NK-92 treated with Interleukin-12 subunit alpha and Interleukin-12 subunit beta, amount 100 ng/mL, for 24 hours (cell line): ENCODE data around the gene ACTR3C.

ENCODE experiments used
- DNase-seq: peaks from one replicate; lab custom pipeline; 2025; lab: John Stamatoyannopoulos, UW

ACTR3C gene

DNA sequence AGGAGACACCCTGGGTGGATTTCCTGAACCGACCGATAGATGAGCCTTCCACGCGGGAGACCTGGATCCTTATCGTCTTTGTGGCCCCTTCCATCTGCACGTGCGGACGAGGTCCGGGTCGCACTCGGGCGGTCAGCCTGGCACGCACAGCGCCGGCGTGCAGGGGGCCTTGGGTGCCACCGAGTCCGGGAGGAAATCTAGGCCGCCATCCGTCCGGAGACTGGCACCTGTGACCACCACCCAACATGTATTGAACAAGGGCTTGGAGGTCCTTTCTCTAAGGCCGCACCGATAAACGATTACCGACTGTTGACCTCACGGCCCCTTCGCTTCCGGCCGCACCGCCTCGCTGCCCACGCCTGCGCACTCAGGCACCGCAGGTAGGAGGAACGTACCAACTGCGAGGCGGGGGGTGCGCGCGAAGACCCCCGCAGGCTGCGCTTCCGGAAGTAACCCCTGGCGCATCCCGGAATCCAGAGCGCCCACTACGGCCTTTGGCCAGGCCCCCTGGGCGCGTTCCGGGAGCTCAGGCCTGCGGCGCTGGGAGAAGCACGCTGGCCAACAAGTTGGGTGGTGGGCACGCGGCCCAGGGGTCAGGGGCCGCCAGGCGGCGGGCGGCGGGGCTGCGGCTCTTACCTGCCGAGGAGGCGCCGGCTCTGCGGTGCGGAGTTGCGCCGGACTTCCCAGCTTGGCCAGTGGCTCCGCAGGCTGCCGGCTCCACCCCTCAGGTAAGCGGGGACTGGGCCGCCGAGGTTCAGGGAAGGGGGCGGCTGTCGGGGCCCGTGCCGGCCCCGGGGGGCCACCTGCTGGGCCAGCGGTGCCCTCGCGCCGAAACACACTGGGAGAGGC lies at the start of gene ACTR3C, which contains the start of gene LRRC61:
TSS of gene ACTR3C (minus strand) at position 713 of the 849 bp plus-strand sequence. CDS start 28,249 bp downstream, outside the sequence.
TSS of gene LRRC61 (plus strand) at position 523 of the 849 bp plus-strand sequence. CDS start 13,507 bp downstream, outside the sequence.
- DNase-seq, result no peak

- DNase-seq, result no peak
Measured at GRCh38 chr7:150372271-150373048, 49.1 kb upstream of the ACTR3C start.

DNA sequence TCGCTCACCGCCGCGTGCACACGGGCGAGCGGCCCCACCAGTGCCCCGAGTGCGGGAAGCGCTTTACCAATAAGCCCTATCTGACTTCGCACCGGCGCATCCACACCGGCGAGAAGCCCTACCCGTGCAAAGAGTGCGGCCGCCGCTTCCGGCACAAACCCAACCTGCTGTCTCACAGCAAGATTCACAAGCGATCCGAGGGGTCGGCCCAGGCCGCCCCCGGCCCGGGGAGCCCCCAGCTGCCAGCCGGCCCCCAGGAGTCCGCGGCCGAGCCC lies 48.6 kb upstream of the ACTR3C start:
- no peak for DNase-seq

DNA sequence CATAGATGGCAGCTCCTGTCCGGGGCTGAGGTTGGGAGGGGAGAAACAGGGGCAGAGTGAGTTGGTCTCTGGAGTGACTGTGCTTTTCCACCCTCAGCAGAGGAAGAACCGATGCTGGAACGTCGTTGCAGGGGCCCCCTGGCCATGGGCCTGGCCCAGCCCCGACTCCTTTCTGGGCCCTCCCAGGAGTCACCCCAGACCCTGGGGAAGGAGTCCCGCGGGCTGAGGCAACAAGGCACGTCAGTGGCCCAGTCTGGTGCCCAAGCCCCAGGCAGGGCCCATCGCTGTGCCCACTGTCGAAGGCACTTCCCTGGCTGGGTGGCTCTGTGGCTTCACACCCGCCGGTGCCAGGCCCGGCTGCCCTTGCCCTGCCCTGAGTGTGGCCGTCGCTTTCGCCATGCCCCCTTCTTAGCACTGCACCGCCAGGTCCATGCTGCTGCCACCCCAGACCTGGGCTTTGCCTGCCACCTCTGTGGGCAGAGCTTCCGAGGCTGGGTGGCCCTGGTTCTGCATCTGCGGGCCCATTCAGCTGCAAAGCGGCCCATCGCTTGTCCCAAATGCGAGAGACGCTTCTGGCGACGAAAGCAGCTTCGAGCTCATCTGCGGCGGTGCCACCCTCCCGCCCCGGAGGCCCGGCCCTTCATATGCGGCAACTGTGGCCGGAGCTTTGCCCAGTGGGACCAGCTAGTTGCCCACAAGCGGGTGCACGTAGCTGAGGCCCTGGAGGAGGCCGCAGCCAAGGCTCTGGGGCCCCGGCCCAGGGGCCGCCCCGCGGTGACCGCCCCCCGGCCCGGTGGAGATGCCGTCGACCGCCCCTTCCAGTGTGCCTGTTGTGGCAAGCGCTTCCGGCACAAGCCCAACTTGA lies 48.0 kb upstream of the ACTR3C start:
- no peak for DNase-seq

DNA sequence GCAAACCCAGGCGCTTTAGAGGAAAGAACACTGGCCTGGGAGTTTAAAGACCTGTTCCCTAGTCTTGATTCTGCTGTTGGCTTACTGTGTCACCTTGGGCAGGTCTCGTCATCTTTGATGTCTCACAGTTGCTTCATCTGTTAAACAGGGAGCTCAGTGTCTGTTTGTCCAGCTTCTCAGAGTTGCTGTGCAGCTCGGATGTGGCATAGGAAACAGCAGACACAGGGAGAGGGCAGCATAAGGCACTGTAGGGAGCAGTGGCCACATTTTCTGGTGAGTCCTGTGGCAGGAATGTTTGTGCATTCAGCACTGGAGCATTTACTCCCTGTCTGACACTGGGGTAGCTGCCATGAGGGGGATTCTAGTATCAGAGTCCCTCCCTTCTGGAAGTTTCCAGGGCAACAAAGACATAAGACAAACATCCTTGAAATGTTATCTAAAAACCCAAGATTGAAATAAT lies 47.3 kb upstream of the ACTR3C start:
- DNase-seq, result no peak

- no peak for DNase-seq
Measured at GRCh38 chr7:150369748-150370501, 46.6 kb upstream of the ACTR3C start.

GRCh38 chr7:150368884-150369747 lies 45.8 kb upstream of the ACTR3C start:
- DNase-seq, result peak; percentile 65

GRCh38 chr7:150368096-150368883 lies 44.9 kb upstream of the ACTR3C start, which contains the start of gene REPIN1:
REPIN1 (plus strand) TSS chr7:150368822; CDS start chr7:150369712, 890 bp downstream.
- DNase-seq, result peak; percentile 82

DNA sequence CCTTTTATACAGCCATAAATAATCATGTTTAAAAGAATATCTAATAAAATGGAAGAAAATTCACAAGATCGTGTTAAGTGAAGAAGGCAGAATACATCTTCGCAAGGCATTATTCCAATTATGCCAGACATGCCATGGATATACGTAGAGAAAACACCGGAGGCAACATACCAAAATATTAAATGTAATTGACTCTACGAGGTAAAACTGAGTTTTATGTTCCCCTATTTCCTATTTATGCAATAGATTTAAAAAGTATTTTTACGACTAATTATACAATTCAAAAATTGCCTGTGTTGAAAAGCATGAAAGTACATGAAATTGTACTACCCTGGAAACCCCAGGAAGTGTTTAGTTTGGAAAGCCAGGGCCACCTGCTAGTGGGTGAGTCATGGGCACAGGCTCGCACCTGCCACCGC lies 44.3 kb upstream of the ACTR3C start:
- DNase-seq, result no peak

DNA sequence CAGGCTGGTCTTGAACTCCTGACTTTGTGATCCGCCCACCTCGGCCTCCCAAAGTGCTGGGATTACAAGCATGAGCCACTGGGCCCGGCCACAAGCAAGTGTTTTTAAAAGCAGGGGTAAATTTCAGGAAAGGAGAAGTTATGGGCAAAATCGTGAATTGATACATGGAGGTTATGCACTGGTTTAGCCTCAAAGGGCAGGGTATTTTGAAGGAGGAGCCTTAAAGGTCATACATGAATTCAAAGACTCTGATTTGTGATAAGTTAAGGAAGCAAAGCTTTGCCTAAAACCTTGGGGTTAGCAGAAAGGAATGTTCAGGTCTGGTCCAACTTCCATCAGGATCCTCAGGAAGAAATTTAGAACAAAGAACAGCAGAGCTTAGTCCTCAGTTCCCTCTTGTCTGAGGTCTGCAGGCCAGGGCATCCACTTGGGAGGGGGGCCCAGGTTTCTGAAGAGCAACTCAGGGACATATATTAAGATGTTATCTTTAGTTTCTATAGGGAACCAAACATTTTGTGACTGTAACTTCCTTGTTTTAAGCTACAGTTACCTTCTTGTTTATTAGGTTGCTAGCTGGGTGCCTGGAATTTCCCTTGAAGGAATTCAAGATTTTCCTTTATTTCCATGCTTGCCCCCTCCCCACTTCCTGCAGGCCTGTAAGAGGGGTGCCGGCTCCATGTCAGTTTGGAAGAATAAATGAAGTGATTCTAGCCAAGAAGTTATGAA lies 42.5 kb upstream of the ACTR3C start:
- no peak for DNase-seq

GRCh38 chr7:150365194-150365593 lies 41.8 kb upstream of the ACTR3C start:
- no peak for DNase-seq

GRCh38 chr7:150363872-150364271 lies 40.5 kb upstream of the ACTR3C start:
- DNase-seq, result no peak

DNA sequence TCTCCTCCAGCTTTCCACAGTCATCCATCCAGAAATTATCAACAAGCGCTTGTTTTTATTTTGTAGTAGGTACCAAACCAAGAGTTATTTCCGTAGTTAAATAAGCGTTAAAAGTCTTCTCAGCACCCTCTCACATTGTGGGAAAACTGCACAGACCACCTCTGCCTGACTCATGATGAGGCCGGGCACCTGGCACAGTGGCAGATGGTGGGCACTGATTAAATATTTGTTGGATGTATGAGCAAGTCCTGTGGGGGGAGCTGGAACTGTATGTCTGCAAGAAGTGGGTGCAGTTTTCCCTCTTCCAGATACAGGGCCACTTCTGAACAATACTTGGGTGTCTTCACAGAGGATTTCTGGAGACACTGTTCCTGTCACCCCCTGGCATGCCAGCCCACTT lies 40.0 kb upstream of the ACTR3C start:
- no peak for DNase-seq

DNA sequence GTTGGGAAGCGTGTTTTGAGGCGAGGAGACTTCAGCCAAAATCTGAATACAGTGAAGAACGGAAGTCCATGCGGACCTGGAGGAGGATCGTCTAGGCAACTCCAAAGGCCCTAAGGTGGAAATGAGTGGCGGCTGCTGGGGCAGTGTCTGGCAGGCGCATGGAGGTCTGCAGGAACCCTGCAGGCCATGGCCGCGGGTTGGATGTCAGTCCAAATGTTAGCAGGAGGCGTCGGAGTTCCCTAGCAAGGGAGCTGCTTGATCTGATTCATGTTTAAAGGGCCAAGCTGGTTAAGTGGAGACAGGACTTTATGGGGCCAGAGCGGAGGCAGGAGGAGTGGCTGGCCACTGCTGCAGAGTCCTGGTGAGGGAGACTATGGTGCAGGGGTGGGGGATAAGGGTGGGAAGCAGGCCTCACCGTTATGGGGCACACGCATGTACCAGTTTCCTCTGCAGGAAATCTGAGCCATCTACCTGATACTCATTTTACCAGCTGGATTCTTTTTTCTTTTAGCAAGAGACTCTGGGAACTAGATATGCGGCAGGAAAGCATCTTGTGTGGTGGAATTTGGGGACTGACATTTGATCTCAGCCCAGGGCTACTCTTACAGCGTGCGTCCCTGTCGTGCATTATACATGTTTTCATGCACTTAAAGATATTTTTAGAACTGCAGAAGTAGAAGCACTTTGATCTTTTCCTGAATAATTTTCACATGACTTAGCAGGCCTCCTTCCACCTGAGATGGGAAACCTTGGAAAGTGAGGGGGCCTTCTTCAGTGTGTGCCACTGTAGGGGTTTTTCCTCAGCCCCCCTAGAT lies 38.7 kb upstream of the ACTR3C start:
- no peak for DNase-seq

DNA sequence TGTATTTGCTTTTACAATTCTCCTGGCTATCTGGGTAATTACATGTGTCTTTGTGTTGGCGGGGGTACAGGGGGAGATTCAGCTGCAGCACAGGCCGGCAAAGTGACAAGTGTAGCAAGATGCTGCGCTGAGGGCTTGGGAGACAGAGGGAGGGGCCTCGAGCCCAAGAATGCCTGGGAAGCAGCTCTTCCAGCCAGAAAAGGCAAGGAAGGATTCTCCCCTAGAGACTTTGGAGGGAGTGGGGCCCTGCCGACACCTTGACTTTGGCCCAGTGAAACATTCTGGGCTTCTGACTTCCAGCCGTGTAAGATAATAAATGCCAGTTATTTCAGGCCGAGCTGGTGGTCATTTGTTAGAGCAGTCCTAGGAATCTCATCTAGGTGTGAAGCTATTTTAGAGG lies 38.1 kb upstream of the ACTR3C start:
- DNase-seq, result no peak

GRCh38 chr7:150360363-150361058 lies 37.2 kb upstream of the ACTR3C start:
- DNase-seq, result no peak

- no peak for DNase-seq
Measured at GRCh38 chr7:150359622-150360362, 36.4 kb upstream of the ACTR3C start.
